HepG2 (cell line): ENCODE data around the gene ERMARD. TPM values are rescaled to one million over a fixed set of nuclear protein-coding genes. Genes with fewer than 3 reads are reported as not detected.

ENCODE experiments used
- CENPBD1 ChIP-seq: sonication (generic); formaldehyde crosslinking; IDR thresholded peaks from 2 replicates; pipeline ENCODE4 v1.8.0; 2022; ENCODE audit warnings: missing genetic modification reagents, low read depth, mild to moderate bottlenecking, borderline replicate concordance
- MIER3 ChIP-seq: IDR thresholded peaks from 2 replicates; pipeline ENCODE4 v1.6.1; 2016; ENCODE audit warnings: missing compliant biosample characterization, borderline replicate concordance
- PBX2 ChIP-seq: IDR thresholded peaks from 2 replicates; pipeline ENCODE4 v1.6.1; 2016; ENCODE audit warnings: control low read depth
- PRDM15 ChIP-seq: sonication (generic); formaldehyde crosslinking; IDR thresholded peaks from 2 replicates; pipeline ENCODE4 v1.4.0; 2020; ENCODE audit warnings: missing genetic modification reagents
- SNAPC5 ChIP-seq: sonication (generic); formaldehyde crosslinking; IDR thresholded peaks from 2 replicates; pipeline ENCODE4 v1.8.1; 2023; ENCODE audit warnings: mild to moderate bottlenecking, missing genetic modification reagents, borderline replicate concordance
- ZNF407 ChIP-seq: sonication (generic); formaldehyde crosslinking; IDR thresholded peaks from one replicate; pipeline ENCODE4 v1.5.1; 2020; ENCODE audit warnings: mild to moderate bottlenecking, missing genetic modification reagents; ENCODE audit errors: not compliant biosample characterization
- ZZZ3 ChIP-seq: sonication (generic); formaldehyde crosslinking; IDR thresholded peaks from 2 replicates; pipeline ENCODE4 v1.4.0; 2020; ENCODE audit warnings: missing genetic modification reagents, mild to moderate bottlenecking, borderline replicate concordance
- polyA plus RNA-seq, 8 experiments: library from polyadenylated mRNA; depleted of rRNA in 3 of 8; stranded (reverse) in 7 of 8; unstranded in 1 of 8; fragments of >200 nt; fragmentation: Illumina TruSeq in 4 of 8; extraction: Trizol in 4 of 8; gene quantifications; 2 replicates each; pipeline versions ENCODE4 v1.2.1 to v1.2.3, GENCODE V29; 2011 to 2016; ENCODE audit warnings: low read depth in 4 of 8, missing spikeins in 1 of 8, mixed read lengths in 1 of 8; ENCODE audit not compliant: insufficient read depth in 1 of 8
- total RNA-seq, 5 experiments: library from RNA; depleted of rRNA; stranded (reverse); fragments of >200 nt; fragmentation: Illumina TruSeq; extraction: Trizol; gene quantifications; 2 replicates each; pipeline ENCODE4 v1.2.3, GENCODE V29; 2016; ENCODE audit warnings: low read depth in 1 of 5

The ERMARD gene
- total and polyA plus RNA-seq, 2 of the 13 experiments (the other 11 are each of a cell fraction or from before 2014, with no cell fraction given) = 8.8 to 10.7 TPM

GRCh38 chr6:169751242-169752073 lies at the start of gene ERMARD, which contains the start of gene DYNLT2 (continued):
- TF ChIP-seq MIER3 (CRISPR knock-in tag) = peak; percentile 78; the same call in 1 of the 2 replicates
- TF ChIP-seq PBX2 (CRISPR knock-in tag) = no peak
- TF ChIP-seq ZZZ3 (CRISPR knock-in tag) = peak; percentile 83; the same call in 1 of the 2 replicates
- TF ChIP-seq PRDM15 (CRISPR knock-in tag) = peak; percentile 83; the same call in 1 of the 2 replicates
- TF ChIP-seq ZNF407 (CRISPR knock-in tag) = peak; percentile 97
- peak; percentile 25; the same call in 1 of the 2 replicates for TF ChIP-seq CENPBD1 (CRISPR knock-in tag)
- TF ChIP-seq SNAPC5 = peak; percentile 23; the same call in 1 of the 2 replicates
